Neural cell (in vitro differentiated cells): ENCODE data around the gene SAMMSON. TPM values are rescaled to one million over a fixed set of nuclear protein-coding genes. Genes with fewer than 3 reads are reported as not detected.

Experiments used
- H2AFZ ChIP-seq: fragments of 200-600, 300-800 bp; sonication (generic), shearing (Covaris generic); 2 replicates; pipeline ENCODE4 v1.6.0; 2014; ENCODE audit warnings: low read depth, mild to moderate bottlenecking, antibody characterized with exemption, low read length, moderate library complexity
- H3F3A ChIP-seq: fragments of 200-600 bp; shearing (Covaris generic); 2 replicates; pipeline ENCODE4 v1.6.1; 2016; ENCODE audit warnings: mild to moderate bottlenecking, moderate library complexity, mixed read lengths, antibody characterized with exemption, low read length; ENCODE audit not compliant: insufficient read depth, poor library complexity, severe bottlenecking
- H3K27ac ChIP-seq: fragments of 200-600, 300-800 bp; sonication (generic), shearing (Covaris generic); 2 replicates; pipeline ENCODE4 v1.5.1; 2014; ENCODE audit warnings: mild to moderate bottlenecking, low read length, moderate library complexity
- H3K27me3 ChIP-seq: fragments of 300-800, 200-600 bp; sonication (generic), shearing (Covaris generic); 2 replicates; pipeline ENCODE4 v1.6.0; 2014; ENCODE audit warnings: mild to moderate bottlenecking, low read depth, low read length, moderate library complexity; ENCODE audit not compliant: insufficient read depth
- H3K36me3 ChIP-seq: fragments of 300-800, 200-600 bp; sonication (generic), shearing (Covaris generic); 2 replicates; pipeline ENCODE4 v1.5.1; 2014; ENCODE audit warnings: mild to moderate bottlenecking, antibody characterized with exemption, low read length, moderate library complexity; ENCODE audit not compliant: insufficient read depth
- H3K4me2 ChIP-seq: fragments of 300-800, 200-600 bp; sonication (generic), shearing (Covaris generic); 2 replicates; pipeline ENCODE4 v1.6.0; 2014; ENCODE audit warnings: mild to moderate bottlenecking, low read length
- H3K4me3 ChIP-seq: fragments of 300-800, 200-600 bp; sonication (generic), shearing (Covaris generic); 2 replicates; pipeline ENCODE4 v1.5.1; 2014; ENCODE audit warnings: mild to moderate bottlenecking, low read length, moderate library complexity
- H3K79me2 ChIP-seq: fragments of 200-600 bp; shearing (Covaris generic); replicated peaks from 2 replicates; pipeline ENCODE4 v1.6.0; 2014; ENCODE audit warnings: mild to moderate bottlenecking, low read length, moderate library complexity; ENCODE audit not compliant: insufficient read depth
- H3K9ac ChIP-seq: fragments of 300-800, 200-600 bp; sonication (generic), shearing (Covaris generic); 2 replicates; pipeline ENCODE4 v1.6.1; 2016; ENCODE audit warnings: mild to moderate bottlenecking, low read length, mixed read lengths
- H3K9me2 ChIP-seq: fragments of 200-600 bp; shearing (Covaris generic); 2 replicates; pipeline ENCODE4 v1.6.1; 2016; ENCODE audit warnings: mild to moderate bottlenecking, low read length, mixed read lengths; ENCODE audit not compliant: insufficient read depth
- H3K9me3 ChIP-seq: fragments of 200-600, 300-800 bp; sonication (generic), shearing (Covaris generic); 2 replicates; pipeline ENCODE4 v1.6.1; 2016; ENCODE audit warnings: mild to moderate bottlenecking, mixed run types, low read length, moderate library complexity, mixed read lengths
- H4K20me1 ChIP-seq: fragments of 200-600 bp; shearing (Covaris generic); 2 replicates; pipeline ENCODE4 v1.6.1; 2016; ENCODE audit warnings: mild to moderate bottlenecking, mixed run types; ENCODE audit not compliant: insufficient read depth
- CTCF ChIP-seq: fragments of 450-650 bp; IDR thresholded peaks from 2 replicates; pipeline ENCODE4 v1.5.1; 2014; ENCODE audit warnings: antibody characterized with exemption, mild to moderate bottlenecking, moderate library complexity; ENCODE audit not compliant: poor library complexity, severe bottlenecking
- EP300 ChIP-seq: fragments of 450-650 bp; conservative IDR thresholded peaks from 2 replicates; pipeline ENCODE4 v1.6.1; 2014; ENCODE audit warnings: antibody characterized with exemption, mild to moderate bottlenecking, moderate library complexity; ENCODE audit not compliant: poor library complexity, severe bottlenecking
- EZH2 ChIP-seq: fragments of 200-600, 300-800 bp; shearing (Covaris generic), sonication (generic); IDR thresholded peaks from 2 replicates; pipeline ENCODE4 v1.6.1; 2014; ENCODE audit warnings: antibody characterized with exemption, low read length, borderline replicate concordance, mild to moderate bottlenecking; ENCODE audit not compliant: insufficient read depth, poor library complexity, severe bottlenecking
- MXI1 ChIP-seq: fragments of 450-650 bp; conservative IDR thresholded peaks from 2 replicates; pipeline ENCODE4 v1.6.1; 2014; ENCODE audit warnings: antibody characterized with exemption, mild to moderate bottlenecking; ENCODE audit not compliant: poor library complexity, severe bottlenecking
- POLR2AphosphoS5 ChIP-seq: IDR thresholded peaks from 2 replicates; pipeline ENCODE4 v1.6.1; 2012
- RAD21 ChIP-seq: fragments of 450-650 bp; conservative IDR thresholded peaks from 2 replicates; pipeline ENCODE4 v1.6.1; 2014; ENCODE audit warnings: antibody characterized with exemption, mild to moderate bottlenecking, moderate library complexity
- REST ChIP-seq: IDR thresholded peaks from 2 replicates; pipeline ENCODE4 v1.6.1; 2012; ENCODE audit warnings: borderline replicate concordance
- SMC3 ChIP-seq: fragments of 450-650 bp; conservative IDR thresholded peaks from 2 replicates; pipeline ENCODE4 v1.6.1; 2014; ENCODE audit warnings: antibody characterized with exemption, mild to moderate bottlenecking, moderate library complexity; ENCODE audit not compliant: poor library complexity
- TAF1 ChIP-seq: IDR thresholded peaks from 2 replicates; pipeline ENCODE4 v1.6.1; 2012; ENCODE audit warnings: low read depth
- polyA plus RNA-seq: library from polyadenylated mRNA; depleted of rRNA; stranded (reverse); fragments of >200 nt; gene quantifications from 2 replicates; pipeline ENCODE4 v1.2.3, GENCODE V29; 2014

The SAMMSON gene
- polyA plus RNA-seq, 1 donor from 2014 or later: not detected

DNA sequence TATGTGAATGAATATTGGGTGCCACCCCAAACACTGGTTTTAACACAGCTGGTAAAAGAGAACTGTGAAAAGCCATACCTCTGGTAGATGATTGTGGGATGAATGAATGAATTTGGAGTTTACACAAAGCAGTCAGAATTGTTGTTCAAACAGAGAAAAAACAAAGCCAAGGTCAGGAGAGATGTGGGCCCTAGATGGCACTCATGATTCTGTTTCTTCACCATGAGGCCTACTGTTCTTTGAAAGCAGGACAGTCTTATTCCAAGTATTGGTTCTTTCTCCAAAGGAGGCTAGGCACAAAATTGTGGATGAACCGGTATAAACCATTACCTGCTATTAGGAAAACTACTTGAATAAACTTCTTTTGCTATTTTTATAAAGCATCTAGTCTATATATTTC lies 97.6 kb downstream of the SAMMSON start:
- Histone ChIP-seq H3K9me3 (no peaks in the 10 kb centered on the region), H3K27me3 (no peaks in the 10 kb centered on the region), H3K27ac (no peak overlapping the region), H3K9ac (no peak overlapping the region), H3K36me3 (no peaks in the 10 kb centered on the region), H4K20me1 (no peaks in the 10 kb centered on the region), H3F3A (no peaks in the 10 kb centered on the region), H3K4me3 (no peak overlapping the region), H3K4me2 (no peak overlapping the region), H3K79me2 (no peaks in the 10 kb centered on the region), H2AFZ (no peak overlapping the region), H3K9me2 (no peaks in the 10 kb centered on the region)
- TF ChIP-seq SMC3 (no peak), POLR2AphosphoS5 (no peak), TAF1 (no peak), MXI1 (no peak), RAD21 (no peak), REST (no peak), EZH2 (no peak), CTCF (no peak), EP300 (no peak)

GRCh38 chr3:70108072-70108471 lies 108.5 kb downstream of the SAMMSON start:
- H3K9me2 ChIP-seq: no peaks in the 10 kb centered on the region
- H3K9me3 ChIP-seq: peaks cover 7% of the 10 kb centered on the region
- H3F3A ChIP-seq: no peaks in the 10 kb centered on the region
- H3K9ac ChIP-seq: no peak overlapping the region
- peaks cover 3% of the 10 kb centered on the region for H3K27me3 ChIP-seq
- no peak overlapping the region for H3K27ac ChIP-seq
- H4K20me1 ChIP-seq: no peaks in the 10 kb centered on the region
- TF ChIP-seq REST (no peak), EP300 (no peak), CTCF (peak; percentile 25), TAF1 (no peak), SMC3 (no peak), EZH2 (no peak), MXI1 (no peak)
- no peak overlapping the region for H2AFZ ChIP-seq
- no peaks in the 10 kb centered on the region for H3K79me2 ChIP-seq
- no peak overlapping the region for H3K4me2 ChIP-seq
- H3K36me3 ChIP-seq: no peaks in the 10 kb centered on the region
- H3K4me3 ChIP-seq: no peak overlapping the region
